ENCODE measurements around the gene POLA1.
A peak's percentile ranks its signal among the peaks of the same experiment; 100 is the strongest.
"Not testable (repeated sequence)": the region's sequence is repeated elsewhere in the genome, so short reads cannot be mapped to it uniquely, and the experiment has no call there.

Gene POLA1, protein sequence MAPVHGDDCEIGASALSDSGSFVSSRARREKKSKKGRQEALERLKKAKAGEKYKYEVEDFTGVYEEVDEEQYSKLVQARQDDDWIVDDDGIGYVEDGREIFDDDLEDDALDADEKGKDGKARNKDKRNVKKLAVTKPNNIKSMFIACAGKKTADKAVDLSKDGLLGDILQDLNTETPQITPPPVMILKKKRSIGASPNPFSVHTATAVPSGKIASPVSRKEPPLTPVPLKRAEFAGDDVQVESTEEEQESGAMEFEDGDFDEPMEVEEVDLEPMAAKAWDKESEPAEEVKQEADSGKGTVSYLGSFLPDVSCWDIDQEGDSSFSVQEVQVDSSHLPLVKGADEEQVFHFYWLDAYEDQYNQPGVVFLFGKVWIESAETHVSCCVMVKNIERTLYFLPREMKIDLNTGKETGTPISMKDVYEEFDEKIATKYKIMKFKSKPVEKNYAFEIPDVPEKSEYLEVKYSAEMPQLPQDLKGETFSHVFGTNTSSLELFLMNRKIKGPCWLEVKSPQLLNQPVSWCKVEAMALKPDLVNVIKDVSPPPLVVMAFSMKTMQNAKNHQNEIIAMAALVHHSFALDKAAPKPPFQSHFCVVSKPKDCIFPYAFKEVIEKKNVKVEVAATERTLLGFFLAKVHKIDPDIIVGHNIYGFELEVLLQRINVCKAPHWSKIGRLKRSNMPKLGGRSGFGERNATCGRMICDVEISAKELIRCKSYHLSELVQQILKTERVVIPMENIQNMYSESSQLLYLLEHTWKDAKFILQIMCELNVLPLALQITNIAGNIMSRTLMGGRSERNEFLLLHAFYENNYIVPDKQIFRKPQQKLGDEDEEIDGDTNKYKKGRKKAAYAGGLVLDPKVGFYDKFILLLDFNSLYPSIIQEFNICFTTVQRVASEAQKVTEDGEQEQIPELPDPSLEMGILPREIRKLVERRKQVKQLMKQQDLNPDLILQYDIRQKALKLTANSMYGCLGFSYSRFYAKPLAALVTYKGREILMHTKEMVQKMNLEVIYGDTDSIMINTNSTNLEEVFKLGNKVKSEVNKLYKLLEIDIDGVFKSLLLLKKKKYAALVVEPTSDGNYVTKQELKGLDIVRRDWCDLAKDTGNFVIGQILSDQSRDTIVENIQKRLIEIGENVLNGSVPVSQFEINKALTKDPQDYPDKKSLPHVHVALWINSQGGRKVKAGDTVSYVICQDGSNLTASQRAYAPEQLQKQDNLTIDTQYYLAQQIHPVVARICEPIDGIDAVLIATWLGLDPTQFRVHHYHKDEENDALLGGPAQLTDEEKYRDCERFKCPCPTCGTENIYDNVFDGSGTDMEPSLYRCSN (N-terminal part only)

DNA sequence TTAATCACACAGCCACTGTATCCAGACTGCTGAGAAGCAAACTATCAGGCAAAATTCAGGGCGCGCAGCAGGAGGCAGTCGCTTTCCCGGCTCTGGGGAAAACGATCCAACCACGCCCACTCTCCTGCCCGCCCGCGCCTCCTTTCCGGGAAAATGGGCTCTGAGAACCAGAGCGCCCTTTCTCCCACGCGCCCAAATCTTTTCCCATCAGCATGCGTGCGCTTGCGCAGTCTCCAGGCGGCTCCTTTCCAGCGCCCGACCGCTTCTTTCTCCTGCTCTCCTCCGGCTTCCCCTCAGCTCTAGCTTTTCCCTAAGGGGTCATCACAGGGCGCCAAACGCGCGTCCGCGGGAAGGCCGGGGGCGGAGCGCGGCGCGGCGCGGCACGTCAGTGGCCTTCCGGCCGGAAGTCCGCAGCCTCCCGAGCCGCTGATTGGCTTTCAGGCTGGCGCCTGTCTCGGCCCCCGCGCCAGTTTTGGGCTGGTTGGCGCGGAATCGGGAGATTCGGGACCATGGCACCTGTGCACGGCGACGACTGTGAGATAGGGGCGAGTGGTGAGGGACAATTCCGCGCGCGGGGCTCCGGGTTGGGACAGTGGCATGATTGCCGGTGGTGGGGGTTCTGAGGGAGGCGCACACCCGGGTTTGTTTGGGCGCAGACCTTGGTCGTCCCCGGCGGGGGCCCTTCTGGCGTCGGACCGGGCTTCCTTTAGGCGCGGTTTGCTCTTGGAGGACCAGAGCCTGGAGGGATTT lies at the start of gene POLA1:
TSS of gene POLA1 (plus strand) at position 466 of the 750 bp plus-strand sequence. CDS start at position 510, 44 bp downstream.
- no peaks in the 10 kb centered on the region for H3K27me3 ChIP-seq (ENCODE audit: low read depth)
- H3K4me3 ChIP-seq, result peak within 1 kb of the TSS; percentile 93
- H3K36me3 ChIP-seq (replicated peaks), result peaks cover 10% of the 10 kb centered on the region
- H3K4me1 ChIP-seq, result peaks cover 34% of the 10 kb centered on the region
- DNase-seq (ENCODE audit: low spot score in 2 of 2), result peak; percentile 98 to 99
- H3K9me3 ChIP-seq, result no peaks in the 10 kb centered on the region
- in situ Hi-C loops (cut with MboI; ENCODE audit: low sequenced_read_pairs), result no loop called here

DNA sequence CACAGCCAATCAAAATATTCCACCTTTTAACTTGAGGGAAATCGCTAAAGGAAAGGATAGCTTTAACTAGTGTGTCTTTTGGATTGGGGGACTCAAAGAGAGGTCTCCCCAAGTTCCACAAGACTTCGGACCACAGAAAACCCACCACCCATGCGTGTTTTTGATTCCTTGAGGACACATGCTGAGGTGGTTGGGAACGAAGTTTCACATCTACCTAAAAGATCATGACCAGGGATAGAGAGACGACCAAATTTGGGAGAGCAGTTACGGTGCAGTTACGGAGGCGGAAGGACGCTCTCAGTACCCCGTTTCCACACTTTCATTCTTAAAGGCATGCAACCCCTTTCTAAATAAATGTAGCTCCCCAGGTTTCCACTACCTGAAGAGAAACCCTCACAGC lies 47.7 kb upstream of the POLA1 start:
- Histone ChIP-seq H3K4me1 (peaks cover 20% of the 10 kb centered on the region), H3K4me3 (no peak overlapping the region; the same call in 1 of the 2 replicates), H3K27me3 (ENCODE audit: low read depth) (no peaks in the 10 kb centered on the region), H3K36me3 (replicated peaks) (no peaks in the 10 kb centered on the region), H3K9me3 (no peaks in the 10 kb centered on the region)
- no peak for DNase-seq (ENCODE audit: low spot score in 2 of 2)
- in situ Hi-C loops (cut with MboI; ENCODE audit: low sequenced_read_pairs), result no loop called here

DNA sequence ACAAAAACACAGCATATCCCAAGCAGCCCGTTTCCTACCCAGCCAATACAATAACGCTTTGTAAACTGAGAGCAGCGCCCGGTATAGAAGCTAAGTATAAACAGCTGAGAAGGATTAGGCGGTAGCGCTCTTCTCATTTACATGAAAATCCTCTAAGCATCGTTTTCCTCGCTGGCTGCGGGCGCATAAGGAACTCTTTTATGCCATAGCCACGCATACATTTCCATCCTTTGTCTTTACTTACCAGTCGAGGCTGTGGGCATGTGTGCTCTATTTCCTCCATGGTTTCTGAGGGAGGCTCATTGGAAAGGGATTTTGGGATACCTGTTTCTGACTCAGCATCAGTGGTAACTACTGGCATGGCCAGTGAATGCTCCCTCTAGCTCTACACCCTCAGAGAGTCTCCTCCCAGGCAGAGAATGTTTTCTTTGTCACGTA lies 47.0 kb upstream of the POLA1 start:
- H3K27me3 ChIP-seq (ENCODE audit: low read depth), result no peaks in the 10 kb centered on the region
- H3K4me3 ChIP-seq, result peak overlapping the region; percentile 16
- H3K4me1 ChIP-seq, result peaks cover 20% of the 10 kb centered on the region
- H3K36me3 ChIP-seq (replicated peaks), result no peaks in the 10 kb centered on the region
- peak; percentile 83 to 97 for DNase-seq (ENCODE audit: low spot score in 2 of 2)
- in situ Hi-C loops (cut with MboI; ENCODE audit: low sequenced_read_pairs), result no loop called here
- no peaks in the 10 kb centered on the region for H3K9me3 ChIP-seq

DNA sequence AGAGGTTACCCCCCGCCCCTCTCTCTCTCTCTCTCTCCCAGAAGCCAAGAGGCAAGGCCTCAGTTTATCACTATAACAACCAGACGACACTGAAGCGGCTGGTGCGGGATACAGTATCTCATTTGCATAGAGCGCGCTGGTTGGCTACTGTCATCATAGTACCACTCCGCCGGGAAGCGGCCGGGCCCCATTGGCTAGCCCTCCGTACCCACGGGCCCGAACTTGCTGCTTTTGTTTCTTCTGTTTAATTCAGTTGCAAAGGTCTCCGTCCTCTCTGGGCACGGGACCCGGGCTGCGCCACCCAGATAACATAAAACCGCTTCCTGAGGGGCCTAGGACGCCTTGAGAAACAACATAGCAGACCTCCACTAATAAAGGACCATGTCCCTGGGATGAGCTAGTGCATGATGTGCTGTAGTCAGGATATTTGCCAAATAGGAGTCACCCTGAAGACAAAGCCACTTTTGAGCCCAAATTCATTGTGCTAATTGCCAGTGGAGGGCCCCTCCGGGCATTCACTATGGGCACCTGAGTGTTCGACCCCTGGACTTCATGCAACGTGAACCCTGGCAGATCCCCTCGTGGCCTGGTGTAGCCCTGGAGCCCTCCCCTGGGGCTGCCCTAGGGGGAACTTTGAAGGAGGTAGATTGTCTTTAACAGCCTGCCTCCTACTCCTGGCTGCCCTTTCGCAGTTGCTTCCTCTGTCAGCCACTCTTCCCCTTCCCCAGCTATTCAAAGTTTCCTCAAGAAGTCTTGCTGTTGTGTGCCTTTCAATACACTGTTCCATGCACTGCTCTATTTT lies 46.3 kb upstream of the POLA1 start, which contains the start of gene PCYT1B:
TSS of gene PCYT1B (minus strand) at position 91 of the 802 bp plus-strand sequence. CDS start 242 bp downstream, outside the sequence.
- in situ Hi-C loops (cut with MboI; ENCODE audit: low sequenced_read_pairs), result no loop called here
- Histone ChIP-seq H3K36me3 (replicated peaks) (no peaks in the 10 kb centered on the region), H3K9me3 (no peaks in the 10 kb centered on the region), H3K27me3 (ENCODE audit: low read depth) (no peaks in the 10 kb centered on the region), H3K4me3 (peak within 1 kb of the TSS; percentile 16), H3K4me1 (peaks cover 20% of the 10 kb centered on the region)
- peak; percentile 95 for DNase-seq (ENCODE audit: low spot score in 2 of 2)

DNA sequence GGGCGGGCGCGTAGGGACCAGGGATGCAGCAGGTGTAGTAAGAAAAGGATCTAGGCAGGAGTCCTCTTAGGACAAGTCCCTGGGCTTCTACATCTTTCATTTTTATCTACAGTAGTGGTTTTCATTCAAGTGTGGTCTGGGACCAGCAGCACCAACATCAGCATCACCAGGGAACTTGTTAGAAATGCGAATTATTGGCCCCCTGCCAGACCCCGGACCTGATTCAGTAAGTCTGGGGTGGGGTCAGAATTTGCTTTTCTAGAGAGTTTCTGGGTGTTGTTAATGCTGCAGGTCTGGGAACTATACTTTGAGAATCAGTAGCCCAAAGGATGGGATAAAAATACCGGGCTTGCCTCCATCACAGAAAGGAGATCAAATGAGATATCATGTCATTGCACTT lies 45.2 kb upstream of the POLA1 start:
- Histone ChIP-seq H3K9me3 (no peaks in the 10 kb centered on the region), H3K4me3 (no peak overlapping the region), H3K27me3 (ENCODE audit: low read depth) (no peaks in the 10 kb centered on the region), H3K36me3 (replicated peaks) (no peaks in the 10 kb centered on the region), H3K4me1 (peaks cover 20% of the 10 kb centered on the region)
- in situ Hi-C loops (cut with MboI; ENCODE audit: low sequenced_read_pairs), result no loop called here
- peak in 1 of 2 experiments; percentile 31 for DNase-seq (ENCODE audit: low spot score in 2 of 2)

DNA sequence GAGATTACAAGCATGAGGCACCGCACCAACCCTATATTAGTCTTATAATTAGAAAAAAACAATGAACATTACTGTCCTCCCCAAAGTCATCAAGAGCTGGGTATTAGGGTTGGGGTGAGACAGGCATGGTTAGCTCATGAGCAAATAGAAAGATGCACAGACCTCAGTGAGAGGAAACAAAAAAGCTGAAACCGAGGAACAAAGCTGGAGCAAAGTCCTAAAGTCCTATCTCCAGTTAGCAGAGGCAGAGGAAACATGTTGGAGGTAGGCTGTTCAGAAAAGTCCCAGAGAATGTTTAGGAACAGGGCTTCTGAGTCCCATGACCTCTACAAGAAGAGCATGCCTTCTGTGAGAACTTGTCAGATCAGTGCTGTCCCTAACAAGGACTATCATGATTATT lies 41.9 kb upstream of the POLA1 start:
- no peaks in the 10 kb centered on the region for H3K9me3 ChIP-seq
- peaks cover 13% of the 10 kb centered on the region for H3K4me1 ChIP-seq
- H3K27me3 ChIP-seq (ENCODE audit: low read depth), result no peaks in the 10 kb centered on the region
- no peaks in the 10 kb centered on the region for H3K36me3 ChIP-seq (replicated peaks)
- in situ Hi-C loops (cut with MboI; ENCODE audit: low sequenced_read_pairs), result no loop called here
- H3K4me3 ChIP-seq, result no peak overlapping the region
- no peak for DNase-seq (ENCODE audit: low spot score in 2 of 2)

DNA sequence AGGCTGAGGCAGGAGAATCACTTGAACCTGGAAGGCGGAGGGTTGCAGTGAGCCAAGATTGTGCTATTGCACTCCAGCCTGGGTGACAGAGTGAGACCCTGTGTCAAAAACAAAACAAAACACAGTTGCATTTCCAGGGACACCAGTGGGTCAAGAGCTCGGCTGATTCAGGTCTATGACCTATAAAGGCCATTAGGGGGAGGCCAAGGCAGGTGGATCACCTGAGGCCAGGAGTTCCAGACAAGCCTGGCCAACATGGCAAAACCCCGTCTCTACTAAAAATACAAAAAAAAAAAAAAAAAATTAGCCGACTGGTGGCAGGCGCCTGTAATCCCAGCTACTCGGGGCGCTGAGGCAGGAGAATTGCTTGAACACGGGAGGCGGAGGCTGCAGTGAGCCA lies 38.0 kb upstream of the POLA1 start:
- H3K9me3 ChIP-seq; DNase-seq (ENCODE audit: low spot score in 2 of 2); in situ Hi-C loops (cut with MboI; ENCODE audit: low sequenced_read_pairs); H3K4me3 ChIP-seq; H3K36me3 ChIP-seq (replicated peaks); H3K27me3 ChIP-seq (ENCODE audit: low read depth): not testable (repeated sequence)
- H3K4me1 ChIP-seq, result peaks cover 29% of the 10 kb centered on the region

DNA sequence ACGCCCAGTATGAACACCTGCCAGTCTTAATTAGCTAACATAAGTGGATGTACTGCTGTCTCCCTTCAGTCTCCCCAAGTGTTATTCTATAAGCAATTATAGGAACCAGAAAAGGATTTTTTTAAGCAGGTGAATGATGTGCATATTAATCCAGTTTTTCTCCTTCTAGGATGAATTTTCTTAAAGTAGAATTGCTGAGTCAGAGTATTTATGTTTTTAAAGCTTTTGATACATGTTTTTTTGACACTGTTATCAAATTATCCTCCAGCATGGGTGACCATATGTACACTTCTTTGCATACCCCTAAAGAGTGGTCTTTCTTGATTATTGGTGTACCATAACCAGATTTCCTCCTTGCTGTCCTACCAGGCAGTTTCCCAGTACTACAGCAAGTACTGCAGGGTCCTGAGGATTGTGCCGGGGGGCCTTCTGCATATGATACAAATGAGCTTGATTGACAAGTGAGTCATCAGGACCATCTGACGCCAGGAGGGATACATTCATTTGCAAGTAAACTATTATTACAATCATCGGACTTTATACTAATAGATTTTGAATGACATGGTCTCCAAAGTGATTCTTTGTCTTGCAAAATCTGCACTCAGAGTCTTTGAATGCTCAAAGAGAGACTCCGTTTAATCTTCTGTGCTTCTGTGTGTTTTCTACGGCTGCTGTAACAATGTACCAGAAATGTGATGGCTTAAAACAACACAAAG lies 35.9 kb upstream of the POLA1 start:
- Histone ChIP-seq H3K9me3 (no peaks in the 10 kb centered on the region), H3K4me1 (peaks cover 30% of the 10 kb centered on the region), H3K36me3 (replicated peaks) (no peaks in the 10 kb centered on the region), H3K4me3 (no peak overlapping the region), H3K27me3 (ENCODE audit: low read depth) (no peaks in the 10 kb centered on the region)
- peak; percentile 88 to 100 for DNase-seq (ENCODE audit: low spot score in 2 of 2)
- in situ Hi-C loops (cut with MboI; ENCODE audit: low sequenced_read_pairs), result no loop called here

DNA sequence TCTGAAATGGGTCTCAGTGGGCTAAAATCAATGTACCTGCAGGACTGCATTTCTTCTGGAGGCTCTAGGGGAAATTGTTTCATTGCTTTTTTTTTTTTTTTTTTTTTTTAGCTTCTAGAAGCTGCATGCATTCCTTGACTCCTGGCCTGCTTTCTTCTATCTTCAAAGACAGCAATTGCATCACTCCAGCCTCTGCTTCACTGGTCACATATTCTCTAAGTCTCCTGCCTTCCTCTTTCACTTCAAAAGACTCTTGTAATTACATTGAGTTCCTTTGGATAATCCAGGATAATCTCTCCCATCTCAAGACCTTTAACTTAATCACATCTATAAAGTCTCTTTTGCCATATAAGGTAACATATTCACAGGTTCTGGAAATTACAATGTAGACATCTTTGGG lies 35.3 kb upstream of the POLA1 start:
- peak; percentile 60 to 94 for DNase-seq (ENCODE audit: low spot score in 2 of 2)
- Histone ChIP-seq H3K4me1 (peaks cover 34% of the 10 kb centered on the region), H3K36me3 (replicated peaks) (no peaks in the 10 kb centered on the region), H3K27me3 (ENCODE audit: low read depth) (no peaks in the 10 kb centered on the region), H3K9me3 (no peaks in the 10 kb centered on the region), H3K4me3 (no peak overlapping the region)
- in situ Hi-C loops (cut with MboI; ENCODE audit: low sequenced_read_pairs), result no loop called here

DNA sequence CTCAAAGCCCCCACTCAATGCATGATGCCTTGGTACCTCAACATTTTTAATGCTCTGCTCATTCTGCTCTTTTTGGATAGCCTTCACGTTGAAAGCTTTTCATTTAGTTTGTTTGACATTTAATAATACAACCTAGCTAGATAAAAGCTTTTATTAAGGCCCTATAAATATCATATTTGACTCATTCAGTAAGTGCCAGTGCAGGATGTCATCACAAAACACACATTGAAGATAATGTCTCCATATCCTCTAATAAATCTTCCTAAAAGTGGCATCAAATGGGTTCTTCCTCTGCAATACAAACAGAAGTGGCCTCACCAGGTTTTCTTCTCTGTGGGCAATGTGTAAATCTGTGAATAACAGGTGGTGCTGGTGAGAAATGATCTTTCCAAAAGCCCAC lies 34.6 kb upstream of the POLA1 start:
- no peak overlapping the region for H3K4me3 ChIP-seq
- H3K36me3 ChIP-seq (replicated peaks), result no peaks in the 10 kb centered on the region
- peaks cover 34% of the 10 kb centered on the region for H3K4me1 ChIP-seq
- DNase-seq (ENCODE audit: low spot score in 2 of 2), result no peak
- H3K9me3 ChIP-seq, result no peaks in the 10 kb centered on the region
- no peaks in the 10 kb centered on the region for H3K27me3 ChIP-seq (ENCODE audit: low read depth)
- in situ Hi-C loops (cut with MboI; ENCODE audit: low sequenced_read_pairs), result no loop called here

DNA sequence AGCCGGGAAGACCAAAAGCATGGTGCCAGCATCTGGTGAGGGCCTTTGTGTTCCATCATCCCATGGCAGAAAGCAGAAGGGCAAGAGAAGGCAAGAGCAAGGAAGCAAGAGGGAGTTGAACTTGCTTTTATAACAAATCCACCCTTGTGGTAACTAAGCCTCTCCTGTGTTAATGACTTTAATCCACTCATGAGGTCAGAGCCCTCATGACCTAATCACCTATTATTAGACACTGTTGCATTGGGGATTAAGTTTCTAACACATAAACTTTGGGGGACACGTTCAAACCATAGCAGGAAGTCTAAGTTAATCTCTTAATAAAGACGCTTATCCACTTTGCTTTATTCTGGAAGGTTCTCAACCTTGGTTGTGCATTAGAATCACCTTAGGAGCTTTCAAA lies 34.1 kb upstream of the POLA1 start:
- H3K4me1 ChIP-seq, result peaks cover 34% of the 10 kb centered on the region
- no peak overlapping the region for H3K4me3 ChIP-seq
- DNase-seq (ENCODE audit: low spot score in 2 of 2), result no peak
- H3K27me3 ChIP-seq (ENCODE audit: low read depth), result no peaks in the 10 kb centered on the region
- H3K9me3 ChIP-seq, result no peaks in the 10 kb centered on the region
- no peaks in the 10 kb centered on the region for H3K36me3 ChIP-seq (replicated peaks)
- in situ Hi-C loops (cut with MboI; ENCODE audit: low sequenced_read_pairs), result no loop called here

DNA sequence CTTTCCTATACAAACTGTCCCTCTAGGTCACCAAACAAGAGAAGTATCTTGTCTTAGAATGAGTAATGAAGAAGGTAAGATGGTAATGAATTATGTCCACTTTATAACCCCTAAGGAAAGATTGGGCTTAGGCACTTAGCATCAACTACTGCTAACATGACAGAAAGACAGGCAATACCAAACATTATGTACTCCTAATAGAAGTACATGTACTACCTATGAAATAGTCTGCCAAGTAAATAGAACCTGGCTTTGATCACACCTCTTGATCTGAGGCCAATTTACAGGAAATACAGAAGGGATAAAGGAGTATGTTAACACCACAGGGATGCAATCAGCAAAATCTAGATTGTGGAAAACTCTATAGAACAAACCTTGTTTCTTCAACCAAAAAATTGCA lies 32.4 kb upstream of the POLA1 start:
- no peak overlapping the region for H3K4me3 ChIP-seq
- no peak for DNase-seq (ENCODE audit: low spot score in 2 of 2)
- in situ Hi-C loops (cut with MboI; ENCODE audit: low sequenced_read_pairs), result no loop called here
- H3K4me1 ChIP-seq, result peaks cover 34% of the 10 kb centered on the region
- H3K27me3 ChIP-seq (ENCODE audit: low read depth), result no peaks in the 10 kb centered on the region
- H3K9me3 ChIP-seq, result no peaks in the 10 kb centered on the region
- H3K36me3 ChIP-seq (replicated peaks), result no peaks in the 10 kb centered on the region

Data from HAP-1 (cell line).